Breast epithelium (tissue), 4 donors: ENCODE measurements around the gene PAQR6. TPM values are rescaled to one million over a fixed set of nuclear protein-coding genes. Genes with fewer than 3 reads are reported as not detected.
A peak's percentile ranks its signal among the peaks of the same experiment; 100 is the strongest.

Experiments used
- DNase-seq, 2 donors: peaks; one replicate each; pipeline ENCODE4 v3.0.0-alpha.2; 2019; ENCODE audit warnings: low spot score in 2 of 2
- H3K27ac ChIP-seq, 2 donors: fragments of 200-600 bp; sonication (generic) in 1 of 2; one replicate each; pipeline ENCODE4 v1.5.1; 2016 to 2019; ENCODE audit warnings: mild to moderate bottlenecking in 1 of 2
- H3K27me3 ChIP-seq, 2 donors: fragments of 200-600 bp; sonication (generic) in 1 of 2; one replicate each; pipeline versions ENCODE4 v1.5.1 to v1.6.0; 2017 to 2019; ENCODE audit warnings: control low read depth in 1 of 2, mild to moderate bottlenecking in 1 of 2
- H3K36me3 ChIP-seq: fragments of 200-600 bp; one replicate; pipeline ENCODE4 v1.5.1; 2019
- H3K4me1 ChIP-seq, 2 donors: fragments of 200-600 bp; sonication (generic); one replicate each; pipeline ENCODE4 v1.5.1; 2016 to 2019; ENCODE audit warnings: control low read depth in 1 of 2
- H3K4me3 ChIP-seq, 3 donors: fragments of 200-600 bp; sonication (generic); 1 replicate in 2 of 3; 2 replicates in 1 of 3; pipeline ENCODE4 v1.5.1; 2016 to 2019; ENCODE audit warnings: mild to moderate bottlenecking in 3 of 3, moderate library complexity in 2 of 3
- H3K9me3 ChIP-seq, 2 donors: fragments of 200-600 bp; sonication (generic) in 1 of 2; one replicate each; pipeline ENCODE4 v1.5.1; 2016 to 2019; ENCODE audit warnings: control low read depth in 1 of 2
- CTCF ChIP-seq, 3 donors: fragments of 450-650 bp; IDR thresholded peaks; one replicate each; pipeline ENCODE4 v1.5.1; 2016 to 2017; ENCODE audit warnings: antibody characterized with exemption in 3 of 3, mild to moderate bottlenecking in 3 of 3, moderate library complexity in 3 of 3
- POLR2A ChIP-seq: fragments of 450-650 bp; IDR thresholded peaks from one replicate; pipeline ENCODE4 v1.6.1; 2016; ENCODE audit warnings: antibody characterized with exemption, mild to moderate bottlenecking, moderate library complexity
- POLR2AphosphoS5 ChIP-seq, 3 donors: sonication (generic); formaldehyde crosslinking; IDR thresholded peaks; one replicate each; pipeline ENCODE4 v1.6.1; 2017; ENCODE audit warnings: antibody characterized with exemption in 3 of 3
- intact Hi-C: fragments of 100-400 bp; cut with DNase I; formaldehyde crosslinking; loops from one replicate; pipeline ENCODE4 v1.15.1; 2023; ENCODE audit warnings: low total_unique reads
- total RNA-seq, 3 donors: library from RNA; depleted of rRNA; stranded (reverse); fragments of >200 nt; gene quantifications; one replicate each; pipeline ENCODE4 v1.1.0, GENCODE V29; 2016

PAQR6 gene
- total RNA-seq, 3 donors from 2014 or later = 1.8 to 3.9 (median 2.5) TPM

- H3K9me3 ChIP-seq = no peaks in the 10 kb centered on the region
- H3K36me3 ChIP-seq = peaks cover 14% of the 10 kb centered on the region
- intact Hi-C loops = no loop called here
- DNase-seq = no peak
- TF ChIP-seq POLR2A (no peak), CTCF (IDR thresholded peaks at IDR 0.05) (no peak), POLR2AphosphoS5 (IDR thresholded peaks at IDR 0.05) (no peak)
- H3K27me3 ChIP-seq = no peaks in the 10 kb centered on the region
- H3K4me1 ChIP-seq = peaks cover 0 to 11% of the 10 kb centered on the region in 2 donors
- no peak overlapping the region for H3K27ac ChIP-seq
- no peak overlapping the region for H3K4me3 ChIP-seq
These were observed 1.7 kb upstream of the PAQR6 start for GRCh38 chr1:156249593-156249992.

- H3K4me3 ChIP-seq = peak overlapping the region in 1 of 3 donors; percentile 3
- peaks cover 14% of the 10 kb centered on the region for H3K36me3 ChIP-seq
- DNase-seq = no peak
- H3K9me3 ChIP-seq = no peaks in the 10 kb centered on the region
- no peaks in the 10 kb centered on the region for H3K27me3 ChIP-seq
- peak overlapping the region; percentile 10 for H3K27ac ChIP-seq
- H3K4me1 ChIP-seq = peaks cover 0 to 11% of the 10 kb centered on the region in 2 donors
- no peak for TF ChIP-seq POLR2A
- intact Hi-C loops = no loop called here
These were observed 447 bp upstream of the PAQR6 start for GRCh38 chr1:156248323-156248683.

- intact Hi-C loops = no loop called here
- Histone ChIP-seq H3K4me1 (peaks cover 0 to 11% of the 10 kb centered on the region in 2 donors), H3K27me3 (no peaks in the 10 kb centered on the region), H3K9me3 (no peaks in the 10 kb centered on the region), H3K36me3 (peaks cover 6% of the 10 kb centered on the region), H3K4me3 (no peak overlapping the region), H3K27ac (no peak overlapping the region)
- DNase-seq = peak in 1 of 2 donors; percentile 31
- TF ChIP-seq POLR2A = no peak
- no peak for TF ChIP-seq CTCF (IDR thresholded peaks at IDR 0.05)
- TF ChIP-seq POLR2AphosphoS5 (IDR thresholded peaks at IDR 0.05) = no peak
These were observed 936 bp downstream of the PAQR6 start for GRCh38 chr1:156246781-156247459.

GRCh38 chr1:156246241-156246780, 1.5 kb downstream of the PAQR6 start:
- H3K36me3 ChIP-seq = peaks cover 4% of the 10 kb centered on the region
- no peaks in the 10 kb centered on the region for H3K27me3 ChIP-seq
- H3K4me3 ChIP-seq = peak overlapping the region in 1 of 3 donors; percentile 54
- H3K4me1 ChIP-seq = peaks cover 0 to 11% of the 10 kb centered on the region in 2 donors
- no peak overlapping the region for H3K27ac ChIP-seq
- TF ChIP-seq CTCF (IDR thresholded peaks at IDR 0.05) = no peak
- no peak for TF ChIP-seq POLR2A
- no peak for TF ChIP-seq POLR2AphosphoS5 (IDR thresholded peaks at IDR 0.05)
- intact Hi-C loops = no loop called here
- H3K9me3 ChIP-seq = no peaks in the 10 kb centered on the region
- no peak for DNase-seq

- intact Hi-C loops = no loop called here
- Histone ChIP-seq H3K27me3 (no peaks in the 10 kb centered on the region), H3K36me3 (no peaks in the 10 kb centered on the region), H3K4me3 (peak overlapping the region; percentile 10 to 54 (median 39)), H3K9me3 (no peaks in the 10 kb centered on the region), H3K4me1 (peaks cover 0 to 11% of the 10 kb centered on the region in 2 donors), H3K27ac (no peak overlapping the region)
- TF ChIP-seq CTCF (IDR thresholded peaks at IDR 0.05) (no peak), POLR2AphosphoS5 (IDR thresholded peaks at IDR 0.05) (peak in 1 of 3 donors; percentile 9), POLR2A (no peak)
- DNase-seq = no peak
These were observed 2.2 kb downstream of the PAQR6 start for GRCh38 chr1:156245451-156246232.
